NCI-H128 (cell line): Measurements from ENCODE around the gene MIXL1.
"Not testable (repeated sequence)": the region's sequence is repeated elsewhere in the genome, so short reads cannot be mapped to it uniquely, and the experiment has no call there.

Experiments used
- DNase-seq: peaks from one replicate; lab custom pipeline; 2025; ENCODE audit not compliant: unreplicated experiment; lab: John Stamatoyannopoulos, UW

MIXL1 gene

DNA sequence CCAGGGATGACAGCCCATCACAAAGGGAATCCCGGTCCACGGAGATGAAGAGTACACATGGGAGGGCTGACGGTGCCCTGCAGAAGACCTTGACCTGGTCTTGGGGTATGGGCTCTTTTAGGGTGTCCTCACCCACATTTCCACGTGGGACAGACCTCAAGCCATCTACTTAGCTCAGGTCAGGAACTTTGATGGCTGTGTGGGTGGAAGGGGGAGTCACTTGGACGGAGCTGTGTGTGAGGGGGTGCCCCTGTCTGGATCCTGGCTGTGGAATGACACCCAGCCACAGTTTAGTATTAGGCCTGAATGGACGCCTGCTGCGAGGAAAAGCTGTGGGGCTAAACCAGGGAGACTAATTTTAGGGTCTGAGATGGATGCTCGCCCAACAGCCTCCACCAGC is 10.9 kb upstream of the MIXL1 start:
- DNase-seq: no peak

DNA sequence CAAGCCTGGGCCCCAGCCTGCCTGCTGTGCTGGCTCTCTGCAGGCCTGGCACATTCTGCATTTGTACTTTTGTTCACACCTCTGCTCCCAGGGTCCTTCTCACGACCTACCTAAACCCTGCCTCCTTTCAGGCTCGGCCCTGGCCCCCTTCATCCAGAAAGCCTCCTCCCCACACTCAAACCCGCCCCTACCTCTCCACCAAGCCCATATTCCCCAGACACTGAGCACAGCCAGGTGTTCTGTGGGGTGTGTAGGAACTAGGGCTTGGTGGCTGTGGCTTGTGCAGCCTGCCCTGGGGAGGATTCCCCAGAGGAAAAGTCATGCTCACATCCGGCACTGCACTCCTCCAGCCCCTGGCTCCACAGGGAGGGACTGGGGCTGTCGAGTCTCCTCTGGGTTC is 8.2 kb upstream of the MIXL1 start:
- no peak for DNase-seq

DNA sequence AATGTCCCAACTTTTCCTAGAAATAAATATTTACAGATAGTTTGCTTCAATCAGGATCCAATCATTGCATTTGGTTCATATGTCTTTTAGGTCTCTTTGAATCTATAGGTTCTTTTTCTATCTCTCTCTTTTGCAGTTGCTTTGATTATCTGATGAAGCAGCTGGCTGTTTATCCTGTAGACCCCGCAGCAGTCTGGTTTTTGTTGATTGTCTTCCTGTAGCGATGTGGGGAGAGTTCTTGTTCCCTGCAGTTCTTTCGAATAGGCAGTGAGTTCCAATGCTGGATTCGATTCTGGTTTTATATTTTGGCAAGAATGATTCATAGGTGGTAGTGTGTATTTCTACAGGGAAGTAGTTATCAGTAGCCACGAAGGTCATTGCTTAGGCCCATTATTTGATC is 7.4 kb upstream of the MIXL1 start:
- DNase-seq: no peak

DNA sequence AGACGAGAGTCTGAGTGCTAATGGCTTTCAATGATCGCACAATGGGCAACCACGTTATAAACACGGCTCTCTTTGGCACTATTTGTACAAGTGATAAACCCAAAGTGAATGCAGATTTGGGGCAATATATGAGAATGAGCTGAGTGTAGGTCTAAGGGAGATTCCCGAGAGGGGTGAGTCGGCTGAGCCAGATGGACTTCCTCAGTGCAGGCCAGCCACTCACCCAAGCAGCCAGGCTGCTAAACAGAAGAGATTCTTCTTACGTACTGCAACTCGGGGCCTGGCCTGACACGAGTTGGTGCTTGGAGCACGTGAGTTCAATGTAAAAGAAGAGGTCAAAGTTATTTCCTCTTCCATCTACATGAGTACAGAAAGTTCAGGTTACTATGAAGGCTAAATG is 6.2 kb upstream of the MIXL1 start:
- no peak for DNase-seq

DNA sequence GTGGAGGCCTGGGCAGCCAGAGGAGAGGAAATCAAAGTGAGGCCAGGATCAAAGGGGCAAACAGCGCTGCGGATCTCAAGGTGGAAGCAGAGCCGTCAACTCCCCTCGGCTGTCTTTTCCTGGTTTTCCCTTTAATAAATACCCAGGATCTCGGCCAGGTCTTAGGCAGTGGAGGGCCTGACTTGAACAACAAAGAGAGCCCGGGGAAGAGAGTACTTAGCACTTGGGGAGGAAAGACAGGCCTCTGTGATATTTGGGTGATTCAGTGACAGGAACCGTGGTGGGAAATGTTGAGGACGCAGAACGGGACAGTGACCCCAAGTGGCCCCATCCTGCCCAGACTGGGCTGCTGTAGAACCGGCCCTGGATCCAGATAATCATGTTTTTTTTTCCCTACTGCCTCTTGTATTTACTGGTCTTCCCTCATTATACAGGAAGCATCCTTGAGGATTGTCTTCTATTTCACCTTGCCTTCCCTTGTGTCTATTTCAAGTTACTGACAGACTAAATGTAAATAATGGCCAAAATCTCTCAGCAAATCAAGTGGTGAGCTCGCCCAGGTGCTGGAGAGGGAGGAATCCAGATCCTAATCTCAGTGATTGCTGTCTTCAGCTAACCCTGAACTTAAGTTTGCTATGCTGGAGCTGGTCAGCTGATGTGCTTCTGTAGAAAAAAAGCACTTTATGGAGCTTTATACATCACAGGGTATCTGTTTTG is 2.8 kb upstream of the MIXL1 start:
- DNase-seq: no peak

DNA sequence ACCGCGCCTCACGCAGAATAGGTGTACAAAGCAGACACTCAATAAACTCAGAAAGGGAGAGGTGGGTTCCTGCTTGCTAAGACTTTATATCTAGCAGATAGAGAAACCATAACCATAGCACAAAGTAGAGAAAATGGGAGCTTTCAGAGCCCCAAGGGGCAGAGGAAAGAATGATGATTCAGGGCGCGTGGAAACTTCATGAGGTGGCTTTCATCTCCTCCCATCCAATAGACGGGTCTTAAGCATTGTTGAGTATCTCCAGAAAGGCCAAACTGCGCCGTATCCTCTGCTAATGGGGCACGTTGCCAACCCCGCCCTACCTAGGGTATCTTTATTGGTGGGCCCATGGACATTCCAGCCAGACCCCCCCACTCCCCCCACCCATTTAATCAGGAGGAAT is 778 bp upstream of the MIXL1 start:
- no peak for DNase-seq

DNA sequence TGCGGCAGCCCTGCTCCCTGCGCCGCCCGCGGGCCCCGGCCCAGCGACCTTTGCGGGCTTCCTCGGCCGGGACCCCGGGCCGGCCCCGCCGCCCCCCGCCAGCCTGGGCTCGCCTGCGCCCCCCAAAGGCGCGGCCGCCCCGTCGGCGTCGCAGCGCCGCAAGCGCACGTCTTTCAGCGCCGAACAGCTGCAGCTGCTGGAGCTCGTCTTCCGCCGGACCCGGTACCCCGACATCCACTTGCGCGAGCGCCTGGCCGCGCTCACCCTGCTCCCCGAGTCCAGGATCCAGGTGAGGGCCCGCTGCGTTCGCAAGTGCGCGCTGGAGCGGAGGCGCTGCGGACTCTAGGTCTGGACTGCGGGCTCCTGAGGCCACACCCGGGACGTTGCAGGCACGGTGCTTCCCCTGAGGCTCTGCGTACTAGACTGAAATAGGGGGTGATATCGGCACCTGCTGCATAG is 351 bp downstream of the MIXL1 start:
- no peak for DNase-seq

DNA sequence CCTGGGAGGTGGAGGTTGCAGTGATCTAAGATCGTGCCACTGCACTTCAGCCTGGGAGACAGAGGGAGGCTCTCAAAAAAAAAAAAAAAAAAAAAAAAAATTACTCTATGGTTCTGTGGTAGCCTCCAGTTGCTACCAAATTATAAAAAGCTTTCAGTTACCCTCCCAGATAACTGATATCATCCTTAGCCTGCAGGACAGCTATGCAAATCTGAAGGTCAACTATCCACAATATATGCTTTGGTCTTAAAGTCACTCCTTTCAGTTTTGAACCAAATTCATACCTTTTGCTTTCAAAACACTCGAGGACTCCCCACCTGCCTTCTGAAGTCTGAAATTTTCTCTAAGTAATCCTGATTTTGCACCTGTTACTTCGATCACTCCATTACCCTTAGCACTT is 3.1 kb downstream of the MIXL1 start:
- DNase-seq: no peak

DNA sequence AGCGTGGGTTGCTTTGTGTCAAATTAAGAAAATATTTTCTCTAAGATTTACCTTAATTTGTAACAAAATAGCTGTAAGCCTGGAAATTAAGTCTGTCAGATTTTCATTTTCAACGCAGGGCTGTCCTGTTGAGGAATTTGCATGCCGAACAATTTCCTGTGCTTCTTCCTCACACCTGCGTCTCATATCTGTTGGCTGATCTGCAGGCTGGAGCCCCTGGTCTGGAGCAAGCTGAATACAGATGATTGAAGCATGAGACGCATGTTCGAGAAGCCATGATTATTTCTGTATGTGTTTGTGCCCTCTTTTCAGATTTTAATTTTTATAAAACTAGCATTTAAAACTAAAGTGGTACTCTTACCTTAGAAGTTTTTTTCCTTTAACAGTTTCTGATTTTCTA is 9.8 kb downstream of the MIXL1 start:
- DNase-seq: no peak

DNA sequence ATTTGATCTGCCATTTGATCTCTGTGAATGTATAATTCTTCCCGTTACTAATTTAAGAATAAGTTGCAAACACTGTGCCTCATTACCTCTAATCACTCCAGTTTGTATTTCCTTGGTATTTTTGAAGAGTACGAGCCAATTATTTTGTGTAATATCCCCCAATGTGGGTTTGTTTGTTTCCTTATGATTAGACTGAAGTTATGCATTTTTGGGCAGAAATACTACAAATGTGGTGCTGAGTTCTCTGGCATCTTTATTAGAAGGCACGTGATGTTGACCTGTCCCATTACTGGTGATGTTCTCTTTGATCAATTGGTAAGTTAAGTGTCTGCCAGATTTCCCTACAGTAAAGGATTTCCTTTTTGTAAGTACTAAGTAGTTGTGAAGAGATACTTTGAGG is 10.3 kb downstream of the MIXL1 start:
- DNase-seq: no peak

DNA sequence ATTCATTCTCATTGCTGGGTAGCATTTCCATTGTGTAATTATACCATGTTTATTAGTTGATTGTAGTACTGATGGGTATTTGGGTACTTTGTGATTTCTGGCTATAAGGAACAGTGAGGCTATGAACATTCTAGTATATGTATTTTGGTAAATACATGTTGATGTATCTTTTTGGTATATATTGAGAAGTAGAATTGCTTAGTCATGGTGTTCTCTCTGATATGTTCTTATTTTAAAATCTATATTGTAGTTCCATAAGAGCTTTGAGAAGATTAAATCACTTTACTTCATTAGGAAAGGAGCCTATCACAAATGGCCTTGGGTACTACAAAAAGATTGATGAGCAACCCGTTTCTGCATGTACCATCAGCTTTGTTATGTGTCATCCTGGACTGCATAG is 13.4 kb downstream of the MIXL1 start:
- no peak for DNase-seq

DNA sequence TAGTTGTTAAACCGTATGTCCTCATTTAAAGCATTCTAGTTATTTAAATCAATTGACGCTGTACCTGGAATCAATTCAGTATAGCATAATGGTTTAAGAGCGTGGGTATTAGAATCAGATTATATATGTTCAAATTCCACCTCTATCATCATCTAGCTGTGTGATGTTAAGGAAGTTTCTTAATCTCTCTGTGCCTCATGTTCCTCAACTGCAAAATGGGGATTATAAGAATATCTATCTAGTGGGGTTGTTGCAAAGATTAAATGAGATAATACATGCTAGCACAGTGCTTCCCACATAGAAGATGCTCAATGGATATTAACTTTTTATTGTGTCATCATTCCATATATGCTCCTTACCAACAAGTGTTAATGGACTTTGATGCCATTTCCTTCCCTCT is 16.0 kb downstream of the MIXL1 start:
- no peak for DNase-seq

DNA sequence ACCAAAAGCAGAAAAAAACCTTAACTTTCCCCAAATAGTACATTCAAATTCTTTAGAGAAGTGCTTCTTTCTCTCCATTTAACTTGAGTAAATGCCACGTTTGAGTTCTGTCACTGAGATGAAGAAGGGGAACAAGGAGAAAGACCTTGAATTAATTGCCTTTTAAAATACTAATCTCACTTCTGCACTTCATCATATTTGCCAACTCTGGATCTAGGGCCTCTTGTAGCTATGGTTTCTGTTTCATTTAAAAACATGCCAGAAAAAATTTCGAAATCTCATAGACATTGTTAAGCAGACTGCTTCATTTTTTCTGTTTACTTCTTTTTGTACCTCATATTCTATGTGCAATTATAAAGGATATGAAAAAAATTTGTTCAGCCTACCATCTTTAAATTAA is 24.6 kb downstream of the MIXL1 start:
- no peak for DNase-seq

DNA sequence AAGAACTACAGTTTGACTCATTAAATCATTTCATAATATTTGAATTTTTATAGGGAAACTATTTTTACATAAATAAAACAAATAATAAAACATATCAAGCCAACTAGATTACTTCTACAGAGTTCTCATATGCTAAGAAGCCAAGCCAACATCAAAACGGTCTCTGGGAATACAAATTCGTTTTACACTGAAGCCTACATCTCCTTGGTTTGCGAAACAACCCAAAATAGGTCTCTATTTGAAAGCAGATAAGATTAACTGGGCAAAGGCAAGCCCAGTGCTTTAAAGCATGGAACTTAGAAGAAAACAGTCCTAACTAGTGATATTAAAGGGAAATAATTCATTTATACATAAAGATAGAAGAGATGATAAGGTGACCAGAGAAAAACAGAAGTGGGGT is 25.3 kb downstream of the MIXL1 start:
- DNase-seq: no peak

DNA sequence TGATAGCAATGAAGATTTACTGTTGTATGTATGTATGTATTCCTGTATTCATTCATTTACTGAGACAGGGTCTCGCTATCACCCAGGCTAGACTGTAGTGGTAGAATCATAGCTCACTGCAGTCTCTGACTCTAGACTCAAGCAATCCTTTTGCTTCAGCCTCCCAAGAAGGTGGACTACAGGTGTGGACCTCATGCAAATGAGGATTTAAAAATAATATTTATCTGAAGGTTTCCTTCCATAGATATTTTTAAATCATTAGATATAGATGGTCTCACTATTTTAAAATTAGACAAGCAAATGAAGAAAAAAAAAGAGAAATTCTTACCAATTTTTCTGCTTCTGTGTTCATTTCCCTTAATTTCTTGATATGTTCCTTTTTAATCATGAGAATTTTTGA is 27.0 kb downstream of the MIXL1 start:
- no peak for DNase-seq

DNA sequence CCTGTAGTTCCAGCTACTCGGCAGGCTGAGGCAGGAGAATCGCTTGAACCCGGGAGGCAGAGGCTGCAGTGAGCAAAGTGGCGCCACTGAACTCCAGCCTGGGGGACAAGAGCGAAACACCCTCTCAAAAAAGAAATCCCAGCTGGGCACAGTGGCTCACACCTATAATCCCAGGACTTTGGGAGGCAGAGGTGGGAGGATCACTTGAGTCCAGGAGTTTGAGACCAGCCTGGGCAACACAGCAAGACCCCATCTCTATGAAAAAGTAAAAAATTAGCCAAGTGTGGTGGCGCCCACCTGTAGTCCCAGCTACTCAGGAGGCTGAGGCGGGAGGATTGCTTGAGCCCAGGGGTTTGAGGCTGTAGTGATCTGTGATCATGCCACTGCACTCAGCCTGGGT is 29.4 kb downstream of the MIXL1 start:
- DNase-seq: not testable (repeated sequence)

DNA sequence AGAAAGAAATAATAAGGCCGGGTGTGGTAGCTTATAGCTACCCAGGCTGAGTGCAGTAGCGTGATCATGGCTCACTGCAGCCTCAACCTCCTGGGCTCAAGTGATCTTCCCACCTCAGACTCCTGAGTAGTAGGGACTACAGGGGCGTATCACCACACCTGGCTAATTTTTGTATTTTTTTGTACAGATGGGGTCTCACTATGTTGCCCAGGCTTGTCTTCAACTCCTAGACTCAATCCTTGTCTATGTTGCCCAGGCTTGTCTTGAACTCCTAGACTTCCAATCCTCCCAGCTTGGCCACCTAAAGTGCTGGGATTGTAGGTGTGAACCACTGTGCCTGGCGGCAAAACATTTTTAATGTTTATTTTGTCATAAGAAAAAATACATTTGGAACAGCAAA is 30.5 kb downstream of the MIXL1 start:
- no peak for DNase-seq

DNA sequence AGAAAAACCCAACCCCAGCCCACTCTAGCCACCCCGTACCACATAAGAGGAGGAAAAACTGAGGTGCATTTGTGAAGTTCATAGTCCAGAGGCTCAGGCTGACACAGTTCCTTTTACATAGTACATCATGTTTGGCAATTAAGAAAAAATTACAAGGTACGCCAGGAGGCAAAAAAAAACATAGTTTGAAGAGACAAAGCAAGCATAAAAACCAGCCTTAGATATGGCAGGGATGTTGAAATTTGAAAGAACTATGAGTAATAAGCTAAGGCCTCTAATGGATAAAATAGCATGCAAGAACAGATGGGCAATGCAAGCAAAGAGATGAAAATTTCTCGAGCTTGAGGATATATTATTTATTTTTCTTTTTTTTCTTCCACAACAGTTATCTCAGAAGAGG is 31.9 kb downstream of the MIXL1 start:
- DNase-seq: no peak

DNA sequence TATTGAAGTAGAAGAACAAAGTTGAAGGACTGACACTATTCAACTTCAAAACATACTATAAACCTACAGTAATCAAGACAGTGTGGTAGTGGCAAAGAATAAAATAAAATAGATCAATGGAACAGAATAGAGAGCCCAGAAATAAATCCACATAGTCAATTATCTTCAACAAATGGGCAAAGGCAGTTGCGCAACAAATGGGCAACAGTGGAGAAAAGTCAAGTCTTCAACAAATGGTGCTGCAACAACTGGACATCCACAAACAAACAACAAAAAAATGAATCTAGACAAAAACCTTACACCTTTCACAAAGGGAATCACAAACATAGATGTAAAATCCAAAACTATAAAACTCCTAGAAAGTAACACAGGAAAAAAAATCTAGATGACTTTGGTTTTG is 38.4 kb downstream of the MIXL1 start:
- no peak for DNase-seq

DNA sequence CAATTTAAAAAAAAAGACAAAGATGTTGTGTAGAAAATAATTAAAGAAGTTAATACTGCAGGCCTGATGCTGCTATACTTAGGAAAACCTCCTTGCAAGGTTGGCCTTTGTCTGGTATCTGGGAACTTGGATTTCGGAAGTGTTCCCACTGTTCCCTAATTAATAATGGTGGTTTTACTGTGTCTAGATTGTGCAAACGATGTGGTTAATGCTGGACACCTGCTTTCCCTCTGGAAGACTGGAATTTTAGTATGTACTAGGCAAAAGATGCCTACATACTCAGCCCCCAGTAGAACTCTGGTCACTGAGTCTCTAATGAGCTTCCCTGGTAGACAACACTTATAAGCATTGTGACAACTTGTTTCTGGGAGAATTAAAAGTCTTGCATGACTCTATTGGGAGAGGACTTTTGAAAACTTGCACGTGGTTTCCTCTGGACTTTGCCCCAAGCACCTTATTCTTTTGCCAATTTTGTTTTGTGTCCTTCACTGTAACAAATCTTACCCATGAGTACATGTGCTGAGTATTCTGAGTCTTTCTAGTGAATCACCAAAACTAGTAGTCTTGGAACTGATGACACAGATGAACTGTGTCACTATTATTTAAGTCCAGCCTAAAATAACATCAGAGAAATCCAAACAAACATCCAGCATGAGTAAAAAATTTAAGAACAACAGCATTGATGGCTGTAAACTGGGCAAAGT is 45.1 kb downstream of the MIXL1 start:
- no peak for DNase-seq

DNA sequence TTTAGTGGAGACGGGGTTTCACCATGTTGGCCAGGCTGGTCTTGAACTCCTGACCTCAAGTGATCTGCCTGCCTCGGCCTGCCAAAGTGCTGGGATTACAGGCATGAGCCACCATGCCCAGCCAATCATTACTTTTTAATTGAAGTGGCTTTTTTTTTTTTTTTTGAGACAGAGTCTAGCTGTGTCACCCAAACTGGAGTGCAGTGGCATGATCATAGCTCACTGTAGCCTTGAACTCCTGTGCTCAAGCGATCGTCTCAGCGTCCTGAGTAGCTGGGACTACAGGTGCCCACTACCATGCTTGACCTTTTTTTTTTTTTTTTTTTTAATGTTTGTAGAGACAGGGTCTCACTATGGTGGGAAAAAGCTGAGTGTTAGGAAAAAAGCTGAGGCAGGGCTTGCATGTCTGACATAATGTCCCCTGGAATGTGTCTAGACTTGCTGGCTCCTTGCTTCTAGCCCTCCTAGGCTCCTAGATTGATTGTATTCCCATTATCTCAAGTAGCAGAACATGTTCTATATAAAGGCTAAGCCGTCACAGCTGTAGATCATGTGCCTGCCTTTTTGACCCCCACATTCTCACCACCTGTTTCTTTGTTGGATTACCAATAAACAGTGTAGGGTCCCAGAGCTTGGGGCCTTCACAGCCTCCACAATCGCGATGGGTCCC is 48.9 kb downstream of the MIXL1 start:
- DNase-seq: not testable (repeated sequence)

DNA sequence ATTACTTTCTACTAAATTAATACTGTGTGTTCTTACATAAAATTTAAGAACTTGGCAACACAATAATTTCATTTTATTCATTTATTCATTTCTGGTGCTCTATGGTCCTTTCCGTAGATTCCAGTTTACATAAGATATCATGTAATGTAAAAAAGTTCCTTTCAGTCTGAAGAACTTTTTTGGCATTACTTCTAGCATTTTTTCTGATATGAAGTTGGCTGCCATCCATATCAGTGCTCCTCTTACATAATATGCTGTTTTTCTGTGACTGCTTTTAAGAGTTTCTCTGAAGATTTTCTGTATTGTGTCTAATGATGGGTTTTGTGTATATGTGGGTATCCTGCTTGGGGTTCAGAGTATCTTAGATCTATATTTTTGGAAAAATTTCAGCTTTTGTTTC is 50.7 kb downstream of the MIXL1 start:
- no peak for DNase-seq
